ENCODE measurements around the gene CHRDL1. TPM values are rescaled to one million over a fixed set of nuclear protein-coding genes. Genes with fewer than 3 reads are reported as not detected.
"Not testable (repeated sequence)": the region's sequence is repeated elsewhere in the genome, so short reads cannot be mapped to it uniquely, and the experiment has no call there.

The CHRDL1 gene
- total RNA-seq, 1 donor from 2014 or later = 3.2 TPM

GRCh38 chrX:110671068-110671803 is 124.4 kb downstream of the CHRDL1 start:
- DNase-seq (ENCODE audit: missing footprints) (no peak), ATAC-seq (no peak)
- intact Hi-C loops (cut with DNase I) = no loop called here

- no peak for ATAC-seq
- intact Hi-C loops (cut with DNase I) = loop anchor here (5.0 kb wide), 1 partner anchor 217 kb away; no protein-coding TSS in a partner anchor
- no peak for DNase-seq (ENCODE audit: missing footprints)
These were observed 126.0 kb downstream of the CHRDL1 start for GRCh38 chrX:110669572-110669971.

DNA sequence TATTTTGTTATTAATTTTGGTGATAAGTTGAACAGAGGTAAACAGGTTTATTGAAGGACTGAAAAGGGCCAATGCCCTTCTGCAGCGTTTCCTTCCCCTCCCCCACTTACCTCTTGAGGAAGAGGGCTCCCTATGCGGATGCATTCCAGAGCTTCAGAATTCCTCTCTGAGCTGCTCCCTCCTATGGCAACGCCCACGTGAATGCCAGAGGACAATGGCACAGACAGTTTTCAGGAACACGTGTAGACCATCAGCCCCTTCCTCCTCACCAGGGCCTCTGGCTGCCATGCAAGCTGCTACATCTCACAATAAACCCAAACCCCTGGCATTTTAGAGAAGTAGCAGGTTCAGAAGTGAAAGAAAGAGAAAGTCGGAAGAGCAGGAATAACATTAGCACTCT is 127.9 kb downstream of the CHRDL1 start:
- DNase-seq (ENCODE audit: missing footprints) (no peak), ATAC-seq (no peak)
- intact Hi-C loops (cut with DNase I) = loop anchor here (5.0 kb wide), 1 partner anchor 215 kb away; no protein-coding TSS in a partner anchor

GRCh38 chrX:110665223-110666002 is 130.2 kb downstream of the CHRDL1 start:
- DNase-seq (ENCODE audit: missing footprints) (no peak), ATAC-seq (peak; percentile 76)
- intact Hi-C loops (cut with DNase I) = loop anchor here (5.0 kb wide), 1 partner anchor 213 kb away; no protein-coding TSS in a partner anchor

- no peak for ATAC-seq
- intact Hi-C loops (cut with DNase I) = no loop called here
These were observed 138.5 kb downstream of the CHRDL1 start for GRCh38 chrX:110657073-110657472.

GRCh38 chrX:110654280-110654679 is 141.3 kb downstream of the CHRDL1 start:
- intact Hi-C loops (cut with DNase I); DNase-seq (ENCODE audit: missing footprints); ATAC-seq: not testable (repeated sequence)

More at GRCh38 chrX:110657073-110657472, 138.5 kb downstream of the CHRDL1 start:
- DNase-seq (ENCODE audit: missing footprints) = no peak

DNA sequence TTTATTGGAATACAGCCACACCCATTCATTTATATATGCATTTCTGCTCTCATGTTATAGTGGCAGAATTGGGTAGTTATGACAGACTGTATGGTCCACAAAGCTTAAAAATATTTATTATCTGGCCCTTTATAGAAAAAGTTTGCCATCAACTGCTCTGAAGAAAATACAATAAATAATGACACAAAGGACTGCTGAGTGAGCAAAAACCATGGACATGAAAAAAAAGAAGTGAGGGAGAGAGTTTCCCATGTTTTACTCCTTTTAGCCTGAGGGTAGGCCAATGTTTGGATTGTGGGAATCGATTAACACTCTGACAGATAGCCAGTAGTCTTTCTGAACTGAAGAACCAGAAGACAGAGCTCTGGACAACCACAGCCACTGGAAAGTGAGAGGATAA is 149.2 kb downstream of the CHRDL1 start:
- DNase-seq (ENCODE audit: missing footprints) (no peak), ATAC-seq (no peak)
- intact Hi-C loops (cut with DNase I) = no loop called here

Data from Right ventricle myocardium inferior (tissue), 1 donor.